Stimulated activated CD4-positive, alpha-beta T cell treated with anti-CD3 and anti-CD28 coated beads, Interleukin-4, amount 100 ng/mL, for 1 hour (primary cell): ENCODE results near the gene EXOC3L4.

Experiments used
- DNase-seq: peaks from one replicate; pipeline ENCODE4 v3.0.0-alpha.2; 2020

The EXOC3L4 gene

GRCh38 chr14:103158688-103159087, 64.2 kb downstream of the EXOC3L4 start:
- DNase-seq = no peak
